ENCODE results near the gene CFAP92. TPM values are rescaled to one million over a fixed set of nuclear protein-coding genes. Genes with fewer than 3 reads are reported as not detected.
"Not testable (repeated sequence)": the region's sequence is repeated elsewhere in the genome, so short reads cannot be mapped to it uniquely, and the experiment has no call there.

The CFAP92 gene
- total and polyA plus RNA-seq, 7 donors: under 0.01 to 1.2 (median 0.61) TPM; not detected in 2

GRCh38 chr3:128931046-128931445, 62.8 kb downstream of the CFAP92 start:
- H3K36me3 ChIP-seq: no peaks in the 10 kb centered on the region
- H3K9me3 ChIP-seq: peaks cover 0 to 4% (median 1%) of the 10 kb centered on the region in 4 donors
- no peaks in the 10 kb centered on the region for H3K4me1 ChIP-seq
- no peak overlapping the region for H3K27ac ChIP-seq
- TF ChIP-seq, protein P1, sequence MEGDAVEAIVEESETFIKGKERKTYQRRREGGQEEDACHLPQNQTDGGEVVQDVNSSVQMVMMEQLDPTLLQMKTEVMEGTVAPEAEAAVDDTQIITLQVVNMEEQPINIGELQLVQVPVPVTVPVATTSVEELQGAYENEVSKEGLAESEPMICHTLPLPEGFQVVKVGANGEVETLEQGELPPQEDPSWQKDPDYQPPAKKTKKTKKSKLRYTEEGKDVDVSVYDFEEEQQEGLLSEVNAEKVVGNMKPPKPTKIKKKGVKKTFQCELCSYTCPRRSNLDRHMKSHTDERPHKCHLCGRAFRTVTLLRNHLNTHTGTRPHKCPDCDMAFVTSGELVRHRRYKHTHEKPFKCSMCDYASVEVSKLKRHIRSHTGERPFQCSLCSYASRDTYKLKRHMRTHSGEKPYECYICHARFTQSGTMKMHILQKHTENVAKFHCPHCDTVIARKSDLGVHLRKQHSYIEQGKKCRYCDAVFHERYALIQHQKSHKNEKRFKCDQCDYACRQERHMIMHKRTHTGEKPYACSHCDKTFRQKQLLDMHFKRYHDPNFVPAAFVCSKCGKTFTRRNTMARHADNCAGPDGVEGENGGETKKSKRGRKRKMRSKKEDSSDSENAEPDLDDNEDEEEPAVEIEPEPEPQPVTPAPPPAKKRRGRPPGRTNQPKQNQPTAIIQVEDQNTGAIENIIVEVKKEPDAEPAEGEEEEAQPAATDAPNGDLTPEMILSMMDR (IDR thresholded peaks at IDR 0.05): no peak
- no peak for TF ChIP-seq POLR2AphosphoS5 (IDR thresholded peaks at IDR 0.05)
- no peak for TF ChIP-seq EP300 (IDR thresholded peaks at IDR 0.05)
- TF ChIP-seq POLR2A (IDR thresholded peaks at IDR 0.05): no peak
- peaks cover 0 to 21% (median 0%) of the 10 kb centered on the region in 3 donors for H3K27me3 ChIP-seq
- 87 to 94% methylated on average over 10 of the region's 10 CpGs for WGBS, 2 donors
- no peak overlapping the region for H3K4me3 ChIP-seq
- intact Hi-C loops (cut with DNase I): no loop called here
- no peak for DNase-seq

DNA sequence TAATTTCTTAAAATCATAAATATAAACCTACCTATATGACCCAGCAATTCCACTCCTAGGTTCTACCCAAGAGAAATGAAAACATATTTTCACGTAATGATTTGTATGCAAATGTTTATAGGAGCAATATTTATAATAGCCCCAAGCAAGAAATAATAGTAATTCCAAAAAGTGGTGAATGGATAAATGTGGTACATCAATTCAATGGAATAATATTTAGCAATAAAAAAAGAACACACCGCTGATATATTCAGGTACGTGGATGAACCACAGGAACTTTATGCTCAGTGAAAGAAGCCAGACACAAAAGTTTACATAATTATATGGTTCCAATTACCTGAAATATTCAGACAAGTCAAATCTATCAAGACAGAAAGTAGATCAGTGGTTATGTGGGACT, 64.5 kb downstream of the CFAP92 start:
- Histone ChIP-seq H3K4me3 (no peak overlapping the region), H3K36me3 (no peaks in the 10 kb centered on the region), H3K4me1 (no peaks in the 10 kb centered on the region), H3K9me3 (peaks cover 0 to 4% (median 1%) of the 10 kb centered on the region in 4 donors), H3K27me3 (peaks cover 0 to 8% (median 0%) of the 10 kb centered on the region in 3 donors), H3K27ac (no peak overlapping the region)
- no peak for DNase-seq
- no peak for TF ChIP-seq EP300 (IDR thresholded peaks at IDR 0.05)
- TF ChIP-seq POLR2AphosphoS5 (IDR thresholded peaks at IDR 0.05): no peak
- TF ChIP-seq POLR2A (IDR thresholded peaks at IDR 0.05): no peak
- TF ChIP-seq, protein P1 (IDR thresholded peaks at IDR 0.05): no peak
- 90 to 96% methylated on average over 3 of the region's 3 CpGs for WGBS, 2 donors
- intact Hi-C loops (cut with DNase I): no loop called here

DNA sequence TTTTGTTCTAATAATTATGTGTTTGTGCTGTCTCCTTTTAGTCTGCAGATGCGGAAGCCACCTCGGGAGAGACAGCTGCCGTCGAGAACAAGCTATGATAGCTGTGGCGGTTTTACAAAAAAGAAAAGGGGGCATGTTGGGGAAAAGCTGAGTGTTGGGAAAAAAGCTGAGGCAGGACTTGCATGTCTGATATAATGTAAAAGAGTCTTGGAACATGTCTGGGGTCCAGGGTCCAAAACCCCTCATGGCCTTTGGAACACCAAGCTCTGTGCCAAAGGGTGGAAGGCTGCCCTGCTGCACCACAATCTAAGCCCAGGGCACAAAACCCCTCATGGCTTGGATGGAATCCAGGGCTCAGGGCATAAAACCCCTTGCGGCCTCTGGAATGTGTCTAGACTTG, 69.9 kb downstream of the CFAP92 start:
- WGBS, 2 donors: 91 to 94% methylated on average over 6 of the region's 6 CpGs
- intact Hi-C loops (cut with DNase I); H3K36me3 ChIP-seq; H3K27ac ChIP-seq; H3K9me3 ChIP-seq; H3K4me1 ChIP-seq; DNase-seq; H3K4me3 ChIP-seq; H3K27me3 ChIP-seq: not testable (repeated sequence)

DNA sequence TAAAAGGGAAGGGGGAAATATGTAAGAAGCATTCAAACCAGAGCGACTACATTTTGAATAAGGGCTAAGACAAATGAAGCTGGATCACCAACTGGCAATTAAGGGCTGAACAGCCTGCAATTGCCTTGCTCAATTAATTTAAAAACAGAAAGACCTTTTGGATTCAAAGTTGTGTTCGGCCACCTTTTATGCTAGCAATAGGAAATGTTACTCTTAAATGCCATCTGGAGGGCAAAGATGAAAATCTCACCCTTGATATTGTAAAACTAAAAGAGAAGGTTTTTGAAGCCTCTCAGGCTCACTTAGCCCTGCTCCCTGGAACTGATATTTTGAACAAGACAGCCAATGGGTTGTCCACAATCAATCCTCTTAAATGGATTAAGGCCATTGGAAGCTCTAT, 70.3 kb downstream of the CFAP92 start:
- H3K27me3 ChIP-seq: no peaks in the 10 kb centered on the region
- no peaks in the 10 kb centered on the region for H3K36me3 ChIP-seq
- 51 to 83% methylated on average over 2 of the region's 2 CpGs for WGBS, 2 donors
- no peak overlapping the region for H3K27ac ChIP-seq
- H3K4me1 ChIP-seq: no peaks in the 10 kb centered on the region
- intact Hi-C loops (cut with DNase I): no loop called here
- TF ChIP-seq POLR2A (IDR thresholded peaks at IDR 0.05): no peak
- TF ChIP-seq EP300 (IDR thresholded peaks at IDR 0.05): no peak
- TF ChIP-seq, protein P1 (IDR thresholded peaks at IDR 0.05): no peak
- TF ChIP-seq POLR2AphosphoS5 (IDR thresholded peaks at IDR 0.05): no peak
- no peak for DNase-seq
- H3K9me3 ChIP-seq: peaks cover 0 to 3% (median 0%) of the 10 kb centered on the region in 4 donors
- H3K4me3 ChIP-seq: no peak overlapping the region

DNA sequence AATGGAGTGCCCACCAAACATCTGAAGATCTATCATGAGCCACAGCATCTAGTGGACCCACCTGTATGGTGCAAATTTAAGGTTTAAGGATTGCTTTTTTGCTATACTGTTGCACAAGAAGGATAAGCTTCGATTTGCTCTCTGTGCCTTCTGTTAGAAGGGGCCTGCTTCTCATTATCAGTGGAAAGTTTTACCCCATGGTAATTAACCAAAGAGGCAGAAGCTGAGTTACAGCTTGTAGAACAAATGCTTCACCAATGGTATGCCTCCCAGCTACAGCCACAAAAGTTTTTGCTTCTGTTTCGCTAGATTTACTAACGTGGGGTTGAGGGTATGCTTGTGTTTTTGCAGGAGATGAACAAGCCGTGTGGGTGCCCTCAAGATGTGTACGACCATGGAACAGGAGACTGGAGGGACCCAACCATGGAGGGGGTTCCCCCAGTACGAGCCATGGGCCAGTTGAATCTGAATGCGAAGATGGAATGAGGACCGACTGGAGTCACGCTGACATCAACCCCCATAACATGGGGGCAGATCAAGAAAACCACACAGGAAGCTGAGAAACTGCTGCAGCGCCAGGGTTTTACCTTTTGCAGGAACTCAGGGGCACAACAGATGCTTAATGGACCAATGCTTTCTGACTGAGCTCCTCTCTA, 70.9 kb downstream of the CFAP92 start:
- H3K9me3 ChIP-seq: peaks cover 0 to 3% (median 0%) of the 10 kb centered on the region in 4 donors
- intact Hi-C loops (cut with DNase I): no loop called here
- H3K27ac ChIP-seq: no peak overlapping the region
- TF ChIP-seq, protein P1 (IDR thresholded peaks at IDR 0.05): no peak
- TF ChIP-seq EP300 (IDR thresholded peaks at IDR 0.05) (no peak), POLR2A (IDR thresholded peaks at IDR 0.05) (no peak), POLR2AphosphoS5 (IDR thresholded peaks at IDR 0.05) (no peak)
- no peaks in the 10 kb centered on the region for H3K36me3 ChIP-seq
- no peaks in the 10 kb centered on the region for H3K4me1 ChIP-seq
- H3K4me3 ChIP-seq: no peak overlapping the region
- no peaks in the 10 kb centered on the region for H3K27me3 ChIP-seq
- DNase-seq: no peak
- 49 to 75% methylated on average over 10 of the region's 10 CpGs for WGBS, 2 donors

Measured in sigmoid colon (tissue), 7 donors.